GM12878 (cell line): ENCODE data around the gene APOL4. TPM values are rescaled to one million over a fixed set of nuclear protein-coding genes. Genes with fewer than 3 reads are reported as not detected.
A peak's percentile ranks its signal among the peaks of the same experiment; 100 is the strongest.

Experiments used
- ATAC-seq: fragments of 200-7000 bp; cut with Tn5 transposase; 3 replicates; pipeline ENCODE4 v1.9.1; 2020; ENCODE audit warnings: mild to moderate bottlenecking, moderate library complexity
- BruUV-seq: library from RNA; stranded (reverse); fragments of 400-500 nt; replicated peaks from 2 replicates; lab custom pipeline; 2021; lab: Mats Ljungman, UMichigan
- CTCF ChIA-PET: fragments of 300-600 bp; sonication (Branson Sonifier 250); formaldehyde crosslinking; extraction: SDS; loops from one replicate; lab custom pipeline; 2021; ENCODE audit warnings: inconsistent platforms; lab: Yijun Ruan, JAX
- POLR2A ChIA-PET: fragments of 350-600 bp; formaldehyde crosslinking; extraction: SDS; loops from one replicate; lab custom pipeline; 2021; ENCODE audit warnings: inconsistent platforms; lab: Charles Lee
- RAD21 ChIA-PET: fragments of 300-600 bp; sonication (Branson Sonifier 250); formaldehyde crosslinking; loops from one replicate; lab custom pipeline; 2023; ENCODE audit warnings: antibody characterized with exemption; ENCODE audit not compliant: unreplicated experiment; lab: Charles Lee
- SMC1A ChIA-PET: fragments of 300-600 bp; sonication (Branson Sonifier 250); formaldehyde crosslinking; loops from one replicate; lab custom pipeline; 2023; ENCODE audit not compliant: unreplicated experiment, uncharacterized antibody; lab: Charles Lee
- DNase-seq: peaks from one replicate; pipeline ENCODE4 v3.0.0-alpha.2; 2011; ENCODE audit warnings: low read depth, low spot score
- FAIRE-seq: peaks from 3 replicates; lab custom pipeline; 2011; peaks lifted over from hg19 to GRCh38; lab: Jason Lieb, UNC
- H2AFZ ChIP-seq: 2 replicates; pipeline ENCODE4 v1.6.0; 2011; ENCODE audit warnings: low read depth, low read length, control low read depth; ENCODE audit not compliant: control insufficient read depth
- H3K27ac ChIP-seq: 2 replicates; pipeline ENCODE4 v1.5.1; 2011; ENCODE audit warnings: control low read depth; ENCODE audit not compliant: control insufficient read depth, insufficient read depth
- H3K27me3 ChIP-seq, 2 experiments: replicated peaks in 1 of 2; 2 replicates each; pipeline versions ENCODE4 v1.6.0 to v1.6.1; 2011; ENCODE audit warnings: low read length in 1 of 2; ENCODE audit not compliant: control insufficient read depth in 2 of 2, insufficient read depth in 2 of 2
- H3K36me3 ChIP-seq, 2 experiments: 2 replicates each; pipeline ENCODE4 v1.5.1; 2011; ENCODE audit warnings: low read length in 1 of 2; ENCODE audit not compliant: control insufficient read depth in 2 of 2, insufficient read depth in 2 of 2
- H3K4me1 ChIP-seq: 2 replicates; pipeline ENCODE4 v1.6.1; 2011; ENCODE audit warnings: mild to moderate bottlenecking, low read length, moderate library complexity, mixed read lengths; ENCODE audit not compliant: control insufficient read depth, insufficient read depth
- H3K4me2 ChIP-seq: 2 replicates; pipeline ENCODE4 v1.6.0; 2011; ENCODE audit warnings: control low read depth; ENCODE audit not compliant: control insufficient read depth, insufficient read depth
- H3K4me3 ChIP-seq: fragments of 200-600 bp; sonication (generic); 2 replicates; pipeline ENCODE4 v1.5.1; 2016
- H3K79me2 ChIP-seq: 2 replicates; pipeline ENCODE4 v1.6.0; 2011; ENCODE audit warnings: low read length; ENCODE audit not compliant: control insufficient read depth, insufficient read depth
- H3K9ac ChIP-seq: 2 replicates; pipeline ENCODE4 v1.8.0; 2011; ENCODE audit warnings: low read length, control low read depth, mixed read lengths; ENCODE audit not compliant: control insufficient read depth, insufficient read depth
- H3K9me3 ChIP-seq: replicated peaks from 3 replicates; pipeline ENCODE4 v1.5.1; 2011; ENCODE audit warnings: mild to moderate bottlenecking, low read length; ENCODE audit not compliant: control insufficient read depth, insufficient read depth
- H4K20me1 ChIP-seq: 2 replicates; pipeline ENCODE4 v1.6.0; 2011; ENCODE audit not compliant: control insufficient read depth, insufficient read depth
- BMI1 ChIP-seq: fragments of 450-650 bp; IDR thresholded peaks from 2 replicates; pipeline ENCODE4 v1.6.1; 2016; ENCODE audit warnings: mild to moderate bottlenecking, moderate library complexity, borderline replicate concordance
- KDM1A ChIP-seq: fragments of 200-600 bp; sonication (generic); IDR thresholded peaks from 2 replicates; pipeline ENCODE4 v1.6.1; 2016; ENCODE audit warnings: borderline replicate concordance
- NR2F1 ChIP-seq: fragments of 450-650 bp; conservative IDR thresholded peaks from 2 replicates; pipeline ENCODE4 v1.6.1; 2017; ENCODE audit warnings: mild to moderate bottlenecking
- SPI1 ChIP-seq: IDR thresholded peaks from 2 replicates; pipeline ENCODE4 v1.6.1; 2011; ENCODE audit warnings: low read depth, mild to moderate bottlenecking, low read length, moderate library complexity, borderline replicate concordance; ENCODE audit not compliant: insufficient read depth
- TCF12 ChIP-seq: IDR thresholded peaks from 2 replicates; pipeline ENCODE4 v1.6.1; 2011; ENCODE audit warnings: low read depth, mild to moderate bottlenecking, low read length
- WGBS: methylation state at CpG from one replicate; pipeline ENCODE4 v1.1.6; 2016; ENCODE audit warnings: low lambda C conversion rate; ENCODE audit not compliant: insufficient replicate concordance, insufficient coverage; ENCODE audit errors: missing lambda C conversion rate; 5-methylcytosine and 5-hydroxymethylcytosine counted together
- in situ Hi-C: fragments of 300-500 bp; cut with MboI; formaldehyde crosslinking; loops from 9 replicates; pipeline ENCODE4 v1.14.3; 2018; ENCODE audit warnings: mixed read lengths
- intact Hi-C: fragments of 100-400 bp; cut with micrococcal nuclease; formaldehyde crosslinking; loops from one replicate; pipeline ENCODE4 v1.14.2; 2022; ENCODE audit not compliant: unreplicated experiment
- polyA plus RNA-seq, 11 experiments: library from polyadenylated mRNA; depleted of rRNA in 4 of 11; unstranded in 6 of 11; stranded (reverse) in 5 of 11; fragments of >200 nt; fragmentation: Nextera tagmentation in 4 of 11; fragmentation: Illumina TruSeq in 1 of 11; extraction: Ambion mirVana in 4 of 11; extraction: Trizol in 1 of 11; gene quantifications; 1 replicate in 1 of 11; 2 replicates in 10 of 11; pipeline versions ENCODE4 v1.2.1 to v1.2.3, GENCODE V29; 2011 to 2016; ENCODE audit warnings: inconsistent platforms in 2 of 11, missing spikeins in 2 of 11, low read depth in 1 of 11
- total RNA-seq, 4 experiments: library from RNA; depleted of rRNA in 3 of 4; stranded (reverse); fragments of >200 nt in 3 of 4; fragmentation: Illumina TruSeq in 1 of 4; extraction: Trizol in 1 of 4; gene quantifications; 2 replicates each; pipeline versions ENCODE4 v1.2.1 to v1.2.3, GENCODE V29; 2013 to 2021

APOL4 gene
- total and polyA plus RNA-seq, 10 of the 15 experiments (the other 5 are each of a cell fraction or from before 2014, with no cell fraction given), result 0.03 to 0.24 (median 0.19) TPM; not detected in 7

GRCh38 chr22:36197514-36198146, 4.0 kb downstream of the APOL4 start:
- 23% methylated on average over 8 of the region's 8 CpGs for WGBS
- H3K79me2 ChIP-seq, result no peaks in the 10 kb centered on the region
- peak; percentile 51; the same call in 1 of the 2 replicates for TF ChIP-seq SPI1
- 0 out of 2 replicates have a peak, but pooled peaks have one; percentile 8 for TF ChIP-seq NR2F1
- TF ChIP-seq TCF12, result peak; percentile 55; the same call in 1 of the 2 replicates
- no peak for TF ChIP-seq KDM1A
- BruUV-seq, result no TSS peak
- H3K9ac ChIP-seq, result no peak overlapping the region
- peak; percentile 31 for FAIRE-seq
- no peaks in the 10 kb centered on the region for H3K36me3 ChIP-seq
- peaks cover 12% of the 10 kb centered on the region for H3K4me1 ChIP-seq
- H3K4me3 ChIP-seq, result no peak overlapping the region
- no peak for DNase-seq
- ChIA-PET SMC1A (interaction anchor here (0.5 to 6.4 kb wide), 13 partner anchors 9 to 261 kb away, joined by 3 to 36 read pairs (median 3); partner anchors contain the start of genes APOL1 and APOL2), POLR2A (interaction anchor here (0.7 kb wide), 1 partner anchor 20 kb away, joined by 4 read pairs; no protein-coding TSS in a partner anchor), CTCF (interaction anchor here (0.8 to 6.7 kb wide), 9 partner anchors 10 to 103 kb away, joined by 3 to 94 read pairs (median 10); partner anchors contain the start of gene APOL2), RAD21 (interaction anchor here (0.7 to 1.6 kb wide), 5 partner anchors 24 to 80 kb away, joined by 3 to 8 read pairs (median 3); partner anchors contain the start of gene APOL2)
- H3K4me2 ChIP-seq, result no peak overlapping the region; the same call in 1 of the 2 replicates
- peak overlapping the region; percentile 26; the same call in 1 of the 2 replicates for H2AFZ ChIP-seq
- peak; percentile 57 for ATAC-seq
- no peaks in the 10 kb centered on the region for H3K9me3 ChIP-seq
- no peaks in the 10 kb centered on the region for H4K20me1 ChIP-seq
- no peak overlapping the region for H3K27ac ChIP-seq
- intact Hi-C loops, result loop anchor here (2.0 to 10.0 kb wide), 2 partner anchors 79 to 287 kb away; partner anchors contain the start of gene TXN2
- in situ Hi-C loops, result no loop called here
- no peaks in the 10 kb centered on the region for H3K27me3 ChIP-seq

DNA sequence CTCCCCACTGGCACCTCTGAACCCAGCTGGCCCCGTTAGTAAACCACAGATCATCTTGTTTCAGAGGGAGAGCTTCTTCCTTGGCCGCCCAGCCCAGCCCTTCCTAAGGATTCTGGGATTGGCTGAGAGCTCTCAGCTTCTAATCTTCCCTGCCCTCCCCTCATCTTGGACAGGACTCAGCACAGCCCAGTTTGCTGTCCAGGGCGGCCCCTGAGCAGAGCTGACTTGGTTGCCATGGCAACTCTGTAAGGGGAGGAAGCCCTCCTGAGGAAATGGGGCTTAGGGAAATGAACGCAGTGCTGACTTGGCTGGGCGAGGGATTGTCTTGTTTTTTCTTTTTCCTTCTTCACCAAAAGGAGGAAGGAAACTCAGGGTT, 4.6 kb downstream of the APOL4 start:
- no peaks in the 10 kb centered on the region for H3K9me3 ChIP-seq
- peak; percentile 89 for TF ChIP-seq BMI1
- no peak for TF ChIP-seq NR2F1
- TF ChIP-seq, all 136 proteins: peak for 1
- Histone ChIP-seq H4K20me1 (no peaks in the 10 kb centered on the region), H3K36me3 (no peaks in the 10 kb centered on the region), H3K4me3 (no peak overlapping the region), H3K4me1 (peaks cover 12% of the 10 kb centered on the region), H3K4me2 (no peak overlapping the region), H3K27me3 (no peaks in the 10 kb centered on the region), H2AFZ (peak overlapping the region; percentile 4; the same call in 1 of the 2 replicates), H3K9ac (no peak overlapping the region), H3K27ac (no peak overlapping the region), H3K79me2 (no peaks in the 10 kb centered on the region)
- no peak for ATAC-seq
- intact Hi-C loops (loop anchor here (2.0 to 10.0 kb wide), 2 partner anchors 80 to 288 kb away; partner anchors contain the start of gene TXN2), in situ Hi-C loops (no loop called here)
- WGBS, result 3% methylated on average over 4 of the region's 5 CpGs
- BruUV-seq, result no TSS peak
- RAD21 ChIA-PET, result interaction anchor here (0.7 to 1.5 kb wide), 3 partner anchors 24 to 80 kb away, joined by 3 to 8 read pairs (median 7); partner anchors contain the start of gene APOL2
- CTCF ChIA-PET, result interaction anchor here (0.8 to 6.7 kb wide), 10 partner anchors 11 to 289 kb away, joined by 3 to 94 read pairs (median 8); partner anchors contain the start of gene APOL2
- FAIRE-seq, result no peak
- SMC1A ChIA-PET, result interaction anchor here (0.6 to 6.4 kb wide), 8 partner anchors 10 to 81 kb away, joined by 3 to 36 read pairs (median 4); partner anchors contain the start of gene APOL2
- DNase-seq, result no peak
- POLR2A ChIA-PET, result no interaction called here
